ENCODE data around the gene UBASH3B.
A peak's percentile ranks its signal among the peaks of the same experiment; 100 is the strongest.
"Not testable (repeated sequence)": the region's sequence is repeated elsewhere in the genome, so short reads cannot be mapped to it uniquely, and the experiment has no call there.

The UBASH3B gene

GRCh38 chr11:122711831-122712381 lies 56.4 kb downstream of the UBASH3B start:
- DNase-seq, result no peak

DNA sequence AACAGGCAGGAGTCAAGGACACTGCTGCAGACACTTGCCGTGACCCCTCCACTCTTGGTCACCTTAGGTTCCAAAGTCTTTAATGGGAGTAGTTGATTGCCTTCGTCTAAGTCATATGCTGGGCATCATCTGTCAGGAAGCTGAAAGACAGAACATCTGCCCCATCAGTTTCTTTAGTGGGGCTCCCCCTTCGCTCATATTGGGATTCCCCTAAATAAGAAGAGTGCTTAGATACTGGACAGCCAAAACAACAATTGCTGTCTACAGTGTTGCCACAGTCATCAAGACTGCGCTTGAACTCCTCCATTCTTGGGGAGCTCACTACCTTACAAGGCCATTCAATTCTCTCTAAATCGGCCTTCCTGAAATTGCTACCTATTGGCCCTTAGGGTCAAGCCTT lies 58.5 kb downstream of the UBASH3B start:
- no peak for DNase-seq

- DNase-seq, result peak; percentile 49 to 52
Measured at GRCh38 chr11:122714484-122714883, 59.0 kb downstream of the UBASH3B start.

DNA sequence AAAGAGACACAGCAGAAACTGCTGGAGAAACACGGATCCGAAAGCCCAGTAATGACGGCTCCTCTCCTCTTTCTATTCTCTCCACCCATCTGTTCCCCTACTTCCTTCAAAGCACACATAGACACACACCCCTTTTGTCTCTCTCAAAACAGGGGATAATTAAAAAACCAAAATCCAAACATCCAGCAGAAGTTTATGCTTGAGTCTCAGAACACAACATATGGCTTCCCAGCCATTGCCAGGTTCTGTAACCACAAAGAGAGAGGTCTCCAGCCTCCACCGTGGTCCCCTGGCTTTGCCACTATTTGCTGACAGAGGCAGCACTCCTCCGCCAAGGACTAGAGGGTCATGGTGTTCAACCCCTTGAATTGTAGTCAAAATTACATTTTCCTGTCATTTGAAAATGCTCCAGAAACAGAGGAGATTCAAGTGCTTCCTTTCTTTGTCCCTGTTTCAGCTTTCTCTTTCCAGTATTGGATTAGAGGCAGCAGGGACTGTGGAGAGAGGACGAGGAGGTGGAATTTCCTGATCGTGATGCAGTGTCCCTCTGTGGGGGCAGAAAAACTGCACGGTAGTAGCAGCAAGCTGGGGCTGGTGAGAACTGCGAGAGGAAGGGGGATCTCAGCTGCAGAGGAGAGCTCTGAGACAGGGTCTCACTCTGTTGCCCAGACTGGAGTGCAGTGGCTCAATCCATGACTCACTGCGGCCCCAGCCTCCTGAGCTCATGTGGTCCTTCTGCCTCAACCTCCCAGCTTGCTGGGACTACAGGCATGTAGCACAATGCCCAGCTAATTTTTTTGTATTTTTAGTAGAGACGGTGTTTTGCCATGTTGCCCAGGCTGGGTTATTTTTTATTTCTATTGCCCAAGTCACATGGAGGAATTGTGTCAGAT lies 60.3 kb downstream of the UBASH3B start:
- DNase-seq, result no peak

DNA sequence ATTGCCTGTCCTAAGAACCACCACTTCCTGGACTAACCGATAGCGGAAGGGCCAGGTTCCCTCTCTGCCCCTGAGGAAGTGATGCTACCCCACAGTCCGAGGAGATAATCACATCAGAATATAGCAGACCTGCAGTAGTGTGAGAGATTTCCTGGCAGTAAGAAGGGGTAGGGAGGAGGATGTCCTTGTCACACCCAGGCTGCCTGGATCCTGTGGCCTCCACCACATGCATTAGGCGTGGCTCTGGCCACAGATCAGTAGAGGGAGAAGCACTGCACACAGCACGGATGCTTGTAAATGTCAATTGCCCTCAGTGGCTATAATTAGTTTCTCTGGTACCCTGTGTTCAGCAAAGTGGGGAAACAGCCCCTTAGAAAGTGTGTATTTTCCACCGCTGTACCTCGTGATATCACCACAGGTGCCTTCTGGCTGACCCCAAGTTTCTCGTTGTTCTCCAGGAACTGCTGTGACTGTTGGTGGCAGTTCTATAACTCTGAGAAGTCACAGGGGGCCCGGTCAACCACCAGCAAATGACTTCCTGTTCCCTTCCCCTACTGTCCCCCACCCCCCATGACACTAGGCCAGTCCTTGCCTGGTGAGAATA lies 61.8 kb downstream of the UBASH3B start:
- peak; percentile 82 to 83 for DNase-seq

- no peak for DNase-seq
Measured at GRCh38 chr11:122720107-122720881, 64.8 kb downstream of the UBASH3B start.

DNA sequence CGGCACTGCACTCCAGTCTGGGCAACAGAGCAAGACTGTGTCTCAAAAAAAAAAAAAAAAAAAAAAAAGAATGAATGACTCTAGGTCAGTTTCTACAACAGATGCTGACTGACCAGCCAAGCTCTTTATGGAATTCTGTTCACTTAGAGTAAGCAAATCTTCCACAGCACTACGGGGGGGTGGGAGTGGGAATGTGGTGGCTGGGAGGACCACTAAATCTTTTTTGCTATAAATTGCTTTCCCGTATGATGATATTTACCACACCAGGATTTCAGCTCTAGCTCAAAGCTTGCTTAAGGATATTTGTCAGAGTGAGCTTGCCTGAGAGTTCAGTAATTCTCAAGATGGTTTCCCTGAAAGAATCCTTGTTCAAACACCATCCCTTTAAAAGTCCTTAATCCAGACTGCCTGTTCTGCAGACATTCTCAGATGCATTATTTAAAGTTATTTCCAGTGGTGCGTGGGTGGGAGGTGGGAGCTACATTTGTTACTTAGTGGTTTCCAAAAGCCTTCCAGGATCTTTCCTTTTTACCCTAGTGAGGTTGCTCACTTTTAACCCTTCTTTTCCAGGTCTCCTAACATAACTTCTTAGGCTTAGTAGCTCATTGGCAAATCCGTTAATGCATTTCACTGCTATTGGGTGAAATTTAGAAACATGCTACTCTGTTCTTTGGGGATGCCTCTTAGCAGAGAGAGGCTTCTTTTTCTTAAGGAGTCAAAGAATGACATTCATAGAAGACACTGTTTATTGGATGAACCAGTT lies 65.9 kb downstream of the UBASH3B start:
- DNase-seq, result no peak

- no peak for DNase-seq
Measured at GRCh38 chr11:122721964-122722266, 66.4 kb downstream of the UBASH3B start.

- DNase-seq, result no peak
Measured at GRCh38 chr11:122723106-122723505, 67.6 kb downstream of the UBASH3B start.

DNA sequence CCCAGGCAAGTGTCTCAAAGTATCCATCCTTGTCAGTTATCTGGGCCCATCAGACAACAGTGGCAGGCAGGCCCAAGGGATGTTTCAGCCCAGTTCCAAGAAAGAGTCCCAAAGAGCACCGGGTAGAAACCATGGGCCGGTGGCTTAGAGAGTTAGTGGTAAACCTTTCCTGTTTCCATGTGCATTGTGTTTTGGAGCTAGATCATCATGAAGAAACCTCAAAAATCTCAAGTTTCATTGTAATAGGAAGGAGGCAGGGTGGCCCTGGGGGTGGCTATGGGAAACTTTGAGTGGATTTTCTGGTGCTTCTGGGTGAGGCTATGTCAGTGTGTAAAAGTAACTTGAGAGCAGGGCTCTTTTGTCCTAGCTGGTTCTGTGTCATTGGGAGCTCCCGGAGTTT lies 68.1 kb downstream of the UBASH3B start:
- DNase-seq, result no peak

DNA sequence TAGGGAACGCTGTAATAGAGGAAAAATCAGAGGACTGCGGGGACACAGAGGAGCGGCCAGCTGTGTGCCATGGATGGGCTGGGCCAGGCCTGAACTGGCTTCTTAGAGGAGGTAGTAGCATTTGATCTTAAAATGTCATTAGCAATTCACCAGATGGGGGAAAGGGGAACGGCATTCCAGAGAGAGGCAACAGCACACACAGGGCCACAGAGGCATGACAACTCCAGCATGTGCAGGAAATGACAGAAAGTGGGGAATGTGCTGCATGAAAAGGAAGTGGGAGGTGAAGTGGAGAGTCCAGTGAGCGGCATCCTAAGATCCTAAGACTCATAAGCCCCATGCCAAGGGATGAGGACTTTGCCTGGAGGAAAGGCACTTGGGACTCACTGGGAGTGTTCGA lies 69.0 kb downstream of the UBASH3B start:
- DNase-seq, result no peak

- no peak for DNase-seq
Measured at GRCh38 chr11:122726028-122726427, 70.5 kb downstream of the UBASH3B start.

DNA sequence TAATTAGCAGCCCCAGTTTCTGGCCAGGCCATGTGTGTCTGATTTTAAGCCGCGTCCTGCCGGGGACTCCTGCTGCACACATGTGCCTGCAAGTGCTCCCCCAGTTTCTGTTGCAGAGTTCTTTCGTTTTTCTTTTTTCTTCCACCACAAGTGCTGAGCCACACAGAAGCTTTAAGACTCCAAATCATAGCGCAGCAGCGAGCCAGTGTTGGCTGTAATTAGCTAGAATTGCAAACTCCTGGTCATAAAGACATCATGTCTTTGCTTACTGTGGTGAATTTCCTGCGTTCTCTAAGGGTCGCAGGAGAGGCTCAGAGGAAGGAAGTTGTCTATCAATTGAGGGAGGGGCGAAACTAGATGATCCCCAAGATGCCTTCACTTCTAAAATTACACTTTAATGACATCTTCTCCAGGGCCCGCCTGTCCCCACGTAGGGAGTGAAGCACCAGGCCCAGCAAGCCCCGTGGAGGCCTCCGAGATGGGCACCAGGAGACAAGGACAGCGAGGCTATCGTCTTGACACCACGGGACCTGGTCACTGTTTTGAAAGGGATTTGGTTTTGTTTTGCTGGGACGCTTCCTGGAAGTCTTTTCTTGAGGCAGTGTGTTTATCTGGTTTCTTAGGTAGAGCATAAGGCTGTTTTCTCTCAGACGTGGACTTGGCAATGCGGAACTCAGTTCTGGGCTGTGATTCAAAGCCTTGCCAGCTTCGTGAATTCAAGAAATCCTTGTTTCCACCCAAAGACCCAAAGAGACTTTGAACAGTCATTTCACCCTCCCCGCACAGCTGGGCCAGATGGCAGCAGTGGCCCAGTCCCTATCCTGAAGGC lies 71.8 kb downstream of the UBASH3B start:
- DNase-seq, result no peak

DNA sequence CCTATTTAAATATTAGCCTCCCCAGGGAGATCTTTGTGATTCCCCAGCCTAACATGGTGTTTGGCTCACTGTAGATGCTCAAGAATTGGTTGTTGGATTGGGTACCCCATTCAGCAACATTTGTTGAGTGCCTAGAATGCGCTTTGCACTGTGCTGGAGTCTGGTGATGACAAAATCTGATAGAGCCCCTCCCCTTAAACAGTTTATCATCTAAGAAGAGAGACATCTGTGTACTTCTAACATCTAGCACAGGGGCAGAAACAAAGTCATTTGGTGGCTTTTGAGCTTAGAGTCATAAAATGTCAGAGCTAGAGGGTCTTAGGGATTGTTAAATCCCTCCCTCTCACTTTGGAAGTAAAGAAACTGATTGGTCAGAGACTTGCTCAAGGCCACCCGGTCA lies 73.0 kb downstream of the UBASH3B start:
- DNase-seq, result no peak

GRCh38 chr11:122729139-122729538 lies 73.6 kb downstream of the UBASH3B start:
- DNase-seq, result no peak

DNA sequence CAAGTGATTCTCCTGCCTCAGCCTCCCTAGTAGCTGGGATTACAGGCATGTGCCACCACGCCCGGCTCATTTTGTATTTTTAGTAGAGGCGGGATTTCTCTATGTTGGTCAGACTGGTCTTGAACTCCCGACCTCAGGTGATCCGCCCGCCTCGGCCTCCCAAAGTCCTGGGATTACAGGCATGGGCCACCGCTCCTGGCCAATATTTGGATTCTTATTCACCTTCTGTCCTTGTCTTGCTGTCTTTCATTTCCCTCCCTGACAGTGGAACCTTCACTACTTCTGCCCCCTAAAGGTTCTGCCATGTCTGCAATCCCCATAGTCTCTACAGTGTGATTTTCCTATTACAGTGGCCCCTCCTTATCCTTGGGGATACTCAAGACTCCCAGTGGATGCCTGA lies 75.2 kb downstream of the UBASH3B start:
- DNase-seq, result not testable (repeated sequence)

GRCh38 chr11:122731500-122731913 lies 76.0 kb downstream of the UBASH3B start:
- no peak for DNase-seq

DNA sequence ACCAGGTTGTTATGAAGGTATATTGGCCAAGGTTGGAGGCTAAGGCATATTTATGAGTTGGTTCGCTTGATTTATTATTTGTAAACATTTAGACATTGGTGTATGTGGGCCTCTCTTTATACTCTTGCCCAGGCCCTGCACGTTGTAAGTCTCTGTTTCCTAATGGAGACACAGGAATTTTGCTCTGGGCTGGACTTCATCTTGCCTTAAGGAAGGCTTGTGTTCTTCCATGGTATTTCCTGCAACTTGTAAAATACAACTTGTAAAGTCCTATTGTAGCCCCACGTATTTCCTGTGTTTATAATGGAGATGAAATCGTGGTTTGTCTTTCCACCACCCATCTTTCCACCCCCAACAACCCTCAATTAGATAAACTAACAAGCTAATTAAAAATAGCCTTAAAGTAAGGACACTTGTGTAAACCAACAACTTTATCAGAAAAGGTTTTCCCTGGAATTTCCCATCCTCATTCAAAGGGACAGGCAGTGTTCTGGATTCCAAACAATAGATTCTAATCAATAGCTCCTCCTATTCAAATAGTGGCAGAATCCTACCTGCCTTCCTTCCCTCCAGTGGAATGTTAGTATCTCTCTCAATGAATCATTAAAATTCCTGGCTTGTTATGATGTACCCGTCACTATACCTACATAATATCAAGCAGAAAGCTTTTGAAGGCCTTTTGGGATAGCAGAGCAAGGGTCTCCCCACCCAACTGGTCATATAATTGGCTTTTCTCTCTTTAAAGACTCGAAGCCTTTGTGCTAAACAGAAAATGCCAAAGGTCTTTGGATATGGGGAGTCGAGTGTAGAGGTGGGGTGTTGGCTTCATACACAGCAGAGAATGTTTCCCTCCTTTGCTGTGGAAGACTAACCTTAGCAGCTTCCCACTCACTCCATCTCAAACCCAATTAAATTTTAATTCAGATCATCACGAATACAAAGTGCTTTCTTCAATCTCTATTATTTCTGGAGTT lies 77.1 kb downstream of the UBASH3B start:
- DNase-seq, result no peak

DNA sequence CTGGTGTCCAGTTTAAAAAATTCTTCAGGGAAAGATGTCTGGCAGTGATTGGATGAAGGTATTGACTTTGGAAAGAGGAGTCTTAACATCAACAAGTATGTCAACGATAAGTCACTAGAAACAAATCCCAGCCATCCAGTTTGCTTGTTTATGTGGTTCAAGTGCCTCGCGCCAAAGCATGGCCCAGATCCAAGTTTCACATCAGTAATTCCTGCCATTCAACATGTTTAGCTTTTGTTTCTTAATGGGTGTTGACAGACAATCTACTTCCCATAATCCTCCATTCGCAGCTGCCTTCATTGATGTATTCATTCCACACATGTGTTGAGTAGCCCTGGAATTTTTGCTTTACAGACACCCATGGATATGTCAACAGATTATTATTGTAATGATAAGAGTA lies 77.8 kb downstream of the UBASH3B start:
- DNase-seq, result no peak

DNA sequence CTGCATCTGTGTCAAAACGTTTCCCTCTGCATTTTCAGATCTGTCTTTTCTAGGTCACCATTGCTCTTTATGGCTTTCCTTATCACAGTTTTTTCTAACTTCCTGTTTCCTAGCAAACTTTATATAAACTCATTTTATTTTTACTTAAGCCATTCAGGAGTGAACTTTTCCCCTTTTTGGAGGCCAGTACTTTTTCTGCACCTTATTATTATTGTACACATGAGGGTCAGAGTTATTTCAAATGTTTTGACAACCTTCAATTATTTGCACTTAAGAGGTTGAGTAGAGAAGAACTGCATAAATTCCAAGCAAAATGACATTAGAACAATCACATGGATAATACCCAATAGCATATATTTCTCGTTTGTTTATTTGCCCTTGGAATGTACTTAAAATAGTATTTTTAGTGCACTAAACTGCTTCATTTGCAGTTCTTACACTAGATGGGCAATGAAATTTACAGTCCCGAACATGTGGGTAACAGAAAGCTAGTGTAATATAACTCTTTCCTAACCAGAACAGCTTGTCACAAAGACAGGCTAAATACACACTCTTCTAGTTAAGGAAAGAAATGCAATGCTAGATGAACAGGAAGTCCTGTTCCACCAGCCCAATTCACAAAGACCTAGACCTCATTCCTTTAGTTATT lies 79.5 kb downstream of the UBASH3B start:
- DNase-seq, result no peak
